Left lung (tissue), 10 donors: ENCODE results near the gene PHACTR3. TPM values are rescaled to one million over a fixed set of nuclear protein-coding genes. Genes with fewer than 3 reads are reported as not detected.
A peak's percentile ranks its signal among the peaks of the same experiment; 100 is the strongest.

ENCODE experiments used
- ATAC-seq: fragments of 200-7000 bp; cut with Tn5 transposase; one replicate; pipeline ENCODE4 v1.9.1; 2020; ENCODE audit warnings: moderate library complexity
- DNase-seq, 4 donors: peaks; one replicate each; pipeline ENCODE4 v3.0.0-alpha.2; 2013 to 2020
- H3K27ac ChIP-seq, 2 donors: fragments of 200-600 bp; sonication (generic) in 1 of 2; one replicate each; pipeline versions ENCODE4 v1.5.0 to v1.8.0; 2020 to 2021
- H3K27me3 ChIP-seq, 2 donors: fragments of 200-600 bp; sonication (generic) in 1 of 2; one replicate each; pipeline versions ENCODE4 v1.5.0 to v1.8.0; 2020 to 2021
- H3K36me3 ChIP-seq, 2 donors: fragments of 200-600 bp; sonication (generic) in 1 of 2; one replicate each; pipeline versions ENCODE4 v1.5.0 to v1.8.0; 2020 to 2021
- H3K4me1 ChIP-seq, 2 donors: fragments of 200-600 bp; one replicate each; pipeline ENCODE4 v1.8.0; 2021
- H3K4me3 ChIP-seq, 2 donors: fragments of 200-600 bp; sonication (generic) in 1 of 2; one replicate each; pipeline versions ENCODE4 v1.5.0 to v1.8.0; 2020 to 2021; ENCODE audit warnings: mild to moderate bottlenecking in 1 of 2
- H3K9me3 ChIP-seq, 2 donors: fragments of 200-600 bp; sonication (generic) in 1 of 2; one replicate each; pipeline versions ENCODE4 v1.5.0 to v1.8.0; 2020 to 2021
- intact Hi-C, 2 donors: fragments of 100-400 bp; cut with DNase I; formaldehyde crosslinking; loops; one replicate each; pipeline versions ENCODE4 v1.11.2 to v1.14.2; 2022
- polyA plus RNA-seq, 6 donors: library from polyadenylated mRNA; unstranded; fragments of 120-200 nt; gene quantifications; one replicate each; pipeline ENCODE4 v1.2.1, GENCODE V29; 2013; ENCODE audit not compliant: insufficient read length in 6 of 6
- total RNA-seq, 2 donors: library from RNA; stranded (reverse); fragmentation: NEBNext Ultra II Directional; extraction: Animal tissue kit (Norgen Biotek cat#: 25700); gene quantifications; one replicate each; pipeline ENCODE4 v1.2.1, GENCODE V29; 2021
- TF ChIP-seq, protein P1 (sequence below), 2 donors: fragments of 200-600 bp; sonication (generic) in 1 of 2; IDR thresholded peaks; one replicate each; pipeline versions ENCODE4 v1.5.0 to v1.8.0; 2021; ENCODE audit warnings: antibody characterized with exemption in 2 of 2
- donor health status: DM: no; HTN: yes; CAD: no.
- donor health status: DM: no; HTN: no; CAD: no.

Gene PHACTR3
- total and polyA plus RNA-seq, 8 donors: 3.5 to 14.5 (median 4.4) TPM

DNA sequence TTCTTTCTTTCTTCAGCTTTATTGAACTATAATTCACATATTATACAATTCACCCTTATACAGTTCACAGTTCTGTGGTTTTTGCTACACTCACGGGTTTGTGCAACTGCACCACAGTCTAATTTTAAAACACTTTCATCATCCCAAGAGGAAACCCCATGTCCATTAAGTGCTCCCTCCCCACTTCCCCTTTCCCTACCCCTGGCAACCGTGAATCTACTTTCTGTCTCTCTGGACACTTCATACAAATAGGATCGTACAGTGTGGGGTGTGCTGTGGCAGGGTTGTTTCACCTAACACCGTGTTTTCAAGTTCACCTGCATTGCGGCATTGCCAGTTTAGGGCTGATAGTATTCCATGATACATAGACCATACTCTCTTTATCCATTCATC is 118.8 kb downstream of the PHACTR3 start:
- peaks cover 4 to 90% of the 10 kb centered on the region in 2 donors for H3K27me3 ChIP-seq
- no peaks in the 10 kb centered on the region for H3K36me3 ChIP-seq
- ATAC-seq: peak; percentile 72
- no peaks in the 10 kb centered on the region for H3K9me3 ChIP-seq
- DNase-seq: no peak
- TF ChIP-seq, protein P1, sequence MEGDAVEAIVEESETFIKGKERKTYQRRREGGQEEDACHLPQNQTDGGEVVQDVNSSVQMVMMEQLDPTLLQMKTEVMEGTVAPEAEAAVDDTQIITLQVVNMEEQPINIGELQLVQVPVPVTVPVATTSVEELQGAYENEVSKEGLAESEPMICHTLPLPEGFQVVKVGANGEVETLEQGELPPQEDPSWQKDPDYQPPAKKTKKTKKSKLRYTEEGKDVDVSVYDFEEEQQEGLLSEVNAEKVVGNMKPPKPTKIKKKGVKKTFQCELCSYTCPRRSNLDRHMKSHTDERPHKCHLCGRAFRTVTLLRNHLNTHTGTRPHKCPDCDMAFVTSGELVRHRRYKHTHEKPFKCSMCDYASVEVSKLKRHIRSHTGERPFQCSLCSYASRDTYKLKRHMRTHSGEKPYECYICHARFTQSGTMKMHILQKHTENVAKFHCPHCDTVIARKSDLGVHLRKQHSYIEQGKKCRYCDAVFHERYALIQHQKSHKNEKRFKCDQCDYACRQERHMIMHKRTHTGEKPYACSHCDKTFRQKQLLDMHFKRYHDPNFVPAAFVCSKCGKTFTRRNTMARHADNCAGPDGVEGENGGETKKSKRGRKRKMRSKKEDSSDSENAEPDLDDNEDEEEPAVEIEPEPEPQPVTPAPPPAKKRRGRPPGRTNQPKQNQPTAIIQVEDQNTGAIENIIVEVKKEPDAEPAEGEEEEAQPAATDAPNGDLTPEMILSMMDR (IDR thresholded peaks at IDR 0.05): no peak
- intact Hi-C loops: no loop called here
- no peak overlapping the region for H3K27ac ChIP-seq
- H3K4me1 ChIP-seq: peaks cover 0 to 14% of the 10 kb centered on the region in 2 donors
- H3K4me3 ChIP-seq: no peak overlapping the region

- Histone ChIP-seq H3K27ac (no peak overlapping the region), H3K9me3 (no peaks in the 10 kb centered on the region), H3K36me3 (no peaks in the 10 kb centered on the region), H3K27me3 (peaks cover 4 to 90% of the 10 kb centered on the region in 2 donors), H3K4me3 (no peak overlapping the region), H3K4me1 (peaks cover 0 to 14% of the 10 kb centered on the region in 2 donors)
- intact Hi-C loops: no loop called here
- TF ChIP-seq, protein P1 (IDR thresholded peaks at IDR 0.05): no peak
- DNase-seq (no peak), ATAC-seq (no peak)
Observed at GRCh38 chr20:59723607-59724456, 119.5 kb downstream of the PHACTR3 start.

DNA sequence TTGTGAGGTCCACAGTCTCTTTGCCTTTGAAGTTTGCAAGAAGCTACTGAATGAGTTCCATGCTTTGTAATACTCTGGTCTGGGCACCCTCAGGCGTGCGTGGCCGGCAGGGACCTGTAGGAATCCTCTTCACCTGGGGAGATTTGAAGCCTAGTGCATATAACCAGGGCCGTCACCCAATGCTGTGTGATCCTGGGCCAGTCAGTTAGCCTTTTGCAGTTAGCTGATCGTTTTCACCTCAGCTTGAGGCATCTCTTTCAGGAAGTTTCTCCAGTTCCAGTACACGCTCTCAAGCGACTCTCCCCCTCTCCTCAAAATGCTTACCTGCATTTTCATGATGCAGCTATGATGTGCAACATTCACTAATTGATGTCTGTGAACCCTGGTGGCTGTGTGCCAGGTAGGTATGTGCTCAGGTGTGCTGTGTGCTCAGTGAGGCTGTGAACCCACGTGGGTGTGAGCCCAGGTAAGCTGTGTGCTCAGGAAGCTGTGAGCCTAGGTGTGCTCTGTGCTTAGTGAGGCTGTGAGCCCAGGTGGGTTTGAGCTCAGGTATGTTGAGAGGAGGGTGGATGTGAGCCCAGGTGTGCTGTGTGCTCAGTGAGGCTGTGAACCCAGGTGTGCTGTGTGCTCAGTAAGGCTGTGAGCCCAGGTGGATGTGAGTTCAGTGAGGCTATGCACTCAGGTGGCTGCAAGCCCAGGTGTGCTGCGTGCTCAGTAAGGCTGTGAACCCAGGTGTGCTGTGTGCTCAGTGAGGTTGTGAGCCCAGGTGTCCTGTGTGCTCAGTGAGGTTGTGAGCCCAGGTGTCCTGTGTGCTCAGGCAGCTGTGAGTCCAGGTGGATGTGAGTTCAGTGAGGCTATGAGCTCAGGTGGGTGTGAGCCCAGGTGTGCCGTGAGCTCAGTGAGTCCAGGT is 120.4 kb downstream of the PHACTR3 start:
- no peaks in the 10 kb centered on the region for H3K9me3 ChIP-seq
- ATAC-seq: no peak
- TF ChIP-seq, protein P1 (IDR thresholded peaks at IDR 0.05): no peak
- no peak overlapping the region for H3K4me3 ChIP-seq
- DNase-seq: no peak
- H3K27me3 ChIP-seq: peaks cover 3 to 90% of the 10 kb centered on the region in 2 donors
- H3K27ac ChIP-seq: no peak overlapping the region
- H3K36me3 ChIP-seq: no peaks in the 10 kb centered on the region
- peaks cover 0 to 14% of the 10 kb centered on the region in 2 donors for H3K4me1 ChIP-seq
- intact Hi-C loops: no loop called here

- TF ChIP-seq, protein P1 (IDR thresholded peaks at IDR 0.05): no peak
- Histone ChIP-seq H3K4me3 (no peak overlapping the region), H3K9me3 (no peaks in the 10 kb centered on the region), H3K36me3 (no peaks in the 10 kb centered on the region), H3K4me1 (peaks cover 0 to 14% of the 10 kb centered on the region in 2 donors), H3K27me3 (peaks cover 0 to 87% of the 10 kb centered on the region in 2 donors), H3K27ac (no peak overlapping the region)
- DNase-seq: no peak
- no peak for ATAC-seq
- intact Hi-C loops: no loop called here
Observed at GRCh38 chr20:59725476-59726280, 121.3 kb downstream of the PHACTR3 start.
